Astrocyte (in vitro differentiated cells and primary cell): ENCODE data around the gene CASKIN2. TPM values are rescaled to one million over a fixed set of nuclear protein-coding genes. Genes with fewer than 3 reads are reported as not detected.

Experiments used
- DNase-seq: peaks from one replicate; pipeline ENCODE4 v3.0.0-alpha.2; 2010; ENCODE audit warnings: low read depth
- FAIRE-seq: peaks from 2 replicates; lab custom pipeline; 2011; peaks lifted over from hg19 to GRCh38; lab: Jason Lieb, UNC
- H2AFZ ChIP-seq: 2 replicates; pipeline ENCODE4 v1.6.0; 2012; ENCODE audit warnings: low read depth, low read length, inconsistent platforms
- H3K27ac ChIP-seq: 2 replicates; pipeline ENCODE4 v1.5.1; 2011; ENCODE audit warnings: low read depth, low read length, inconsistent platforms
- H3K27me3 ChIP-seq: 2 replicates; pipeline ENCODE4 v1.6.0; 2011; ENCODE audit warnings: low read length, inconsistent platforms; ENCODE audit not compliant: insufficient read depth
- H3K36me3 ChIP-seq: 2 replicates; pipeline ENCODE4 v1.5.1; 2011; ENCODE audit warnings: low read length, inconsistent platforms; ENCODE audit not compliant: insufficient read depth
- H3K4me1 ChIP-seq: 2 replicates; pipeline ENCODE4 v1.5.1; 2011; ENCODE audit warnings: low read length, inconsistent platforms; ENCODE audit not compliant: insufficient read depth
- H3K4me2 ChIP-seq: 2 replicates; pipeline ENCODE4 v1.6.0; 2012; ENCODE audit warnings: low read length, inconsistent platforms
- H3K4me3 ChIP-seq: 2 replicates; pipeline ENCODE4 v1.5.1; 2011; ENCODE audit warnings: low read depth, mild to moderate bottlenecking, low read length, inconsistent platforms; ENCODE audit not compliant: insufficient read depth
- H3K79me2 ChIP-seq: 2 replicates; pipeline ENCODE4 v1.6.0; 2012; ENCODE audit warnings: mild to moderate bottlenecking, low read length, inconsistent platforms; ENCODE audit not compliant: insufficient read depth
- H3K9ac ChIP-seq: 2 replicates; pipeline ENCODE4 v1.6.0; 2012; ENCODE audit warnings: mild to moderate bottlenecking, low read length, inconsistent platforms
- H3K9me3 ChIP-seq: 2 replicates; pipeline ENCODE4 v1.5.1; 2012; ENCODE audit warnings: low read depth, mild to moderate bottlenecking, low read length, inconsistent platforms; ENCODE audit not compliant: insufficient read depth
- H4K20me1 ChIP-seq: 2 replicates; pipeline ENCODE4 v1.6.0; 2012; ENCODE audit warnings: low read length, inconsistent platforms; ENCODE audit not compliant: insufficient read depth
- H3K27ac Mint-ChIP-seq: one replicate; pipeline ENCODE4 v1.8.0; 2021; ENCODE audit warnings: mild to moderate bottlenecking, mixed read lengths; ENCODE audit not compliant: unreplicated experiment
- H3K27me3 Mint-ChIP-seq: one replicate; pipeline ENCODE4 v1.8.0; 2021; ENCODE audit warnings: low read depth, mixed read lengths; ENCODE audit not compliant: unreplicated experiment
- H3K36me3 Mint-ChIP-seq: one replicate; pipeline ENCODE4 v1.8.0; 2021; ENCODE audit warnings: low read depth, mixed read lengths; ENCODE audit not compliant: unreplicated experiment
- H3K4me1 Mint-ChIP-seq: one replicate; pipeline ENCODE4 v1.8.0; 2021; ENCODE audit warnings: low read depth, mixed read lengths; ENCODE audit not compliant: unreplicated experiment
- H3K4me3 Mint-ChIP-seq: one replicate; pipeline ENCODE4 v1.8.0; 2021; ENCODE audit warnings: mild to moderate bottlenecking, moderate library complexity, mixed read lengths; ENCODE audit not compliant: unreplicated experiment
- H3K9me3 Mint-ChIP-seq: one replicate; pipeline ENCODE4 v1.8.0; 2021; ENCODE audit warnings: mild to moderate bottlenecking, mixed read lengths; ENCODE audit not compliant: unreplicated experiment
- EZH2 ChIP-seq: IDR thresholded peaks from 2 replicates; pipeline ENCODE4 v1.6.1; 2012; ENCODE audit warnings: mild to moderate bottlenecking, low read length, inconsistent platforms; ENCODE audit not compliant: insufficient read depth
- total RNA-seq: library from RNA; stranded (reverse); gene quantifications from 2 replicates; pipeline ENCODE4 v1.2.1, GENCODE V29; 2021
- TF ChIP-seq, protein P1 (sequence below): IDR thresholded peaks from 2 replicates; pipeline ENCODE4 v1.5.1; 2011; ENCODE audit warnings: low read depth, mild to moderate bottlenecking, inconsistent platforms, low read length, moderate library complexity; ENCODE audit not compliant: insufficient read depth

Gene CASKIN2
- total RNA-seq, 1 donor from 2014 or later, result 22.8 TPM

DNA sequence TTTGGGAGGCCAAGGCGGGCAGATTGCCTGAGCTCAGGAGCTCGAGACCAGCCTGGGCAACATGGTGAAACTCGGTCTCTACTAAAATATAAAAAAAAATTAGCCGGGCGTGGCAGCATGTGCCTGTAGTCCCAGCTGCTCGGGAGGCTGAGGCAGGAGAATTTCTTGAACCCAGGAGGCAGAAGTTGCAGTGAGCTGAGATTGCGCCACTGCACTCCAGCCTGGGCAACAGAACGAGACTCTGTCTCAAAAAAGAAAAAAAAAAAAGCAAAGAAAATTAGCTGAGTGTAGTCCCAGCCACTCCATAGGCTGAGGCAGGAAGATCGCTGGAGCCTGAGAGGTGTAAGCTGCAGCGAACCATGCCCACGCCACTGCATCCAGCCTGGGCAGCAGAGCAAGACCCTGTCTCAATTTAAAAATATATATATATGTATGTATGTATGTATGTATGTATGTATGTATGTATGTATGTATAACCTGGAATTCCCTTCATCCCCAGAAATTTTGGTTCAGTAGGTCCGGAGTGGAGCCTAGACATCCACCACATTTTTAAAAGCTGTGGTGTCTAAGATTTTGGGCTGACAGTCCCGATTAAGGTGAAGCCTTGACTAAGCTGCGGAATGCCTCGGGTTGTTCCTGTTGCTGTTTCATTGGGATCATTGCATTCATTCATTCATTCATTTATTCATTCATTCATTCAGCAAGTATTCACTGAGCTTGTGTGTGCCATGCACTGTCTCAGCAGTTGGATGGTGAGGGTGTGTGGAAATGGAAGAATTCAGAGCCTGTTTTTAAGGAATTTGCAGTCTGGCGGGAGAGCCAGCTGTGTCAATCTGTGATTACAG is 33.0 kb downstream of the CASKIN2 start:
- Histone ChIP-seq H3K4me3 (no peak overlapping the region), H2AFZ (no peak overlapping the region), H3K9ac (no peak overlapping the region), H3K36me3 (no peaks in the 10 kb centered on the region), H4K20me1 (peaks cover 44% of the 10 kb centered on the region), H3K4me2 (no peak overlapping the region), H3K4me1 (peaks cover 3% of the 10 kb centered on the region), H3K27ac (no peak overlapping the region), H3K79me2 (peaks cover 15% of the 10 kb centered on the region), H3K27me3 (no peaks in the 10 kb centered on the region), H3K9me3 (no peaks in the 10 kb centered on the region)
- DNase-seq, result no peak
- TF ChIP-seq EZH2, result no peak
- TF ChIP-seq, protein P1, sequence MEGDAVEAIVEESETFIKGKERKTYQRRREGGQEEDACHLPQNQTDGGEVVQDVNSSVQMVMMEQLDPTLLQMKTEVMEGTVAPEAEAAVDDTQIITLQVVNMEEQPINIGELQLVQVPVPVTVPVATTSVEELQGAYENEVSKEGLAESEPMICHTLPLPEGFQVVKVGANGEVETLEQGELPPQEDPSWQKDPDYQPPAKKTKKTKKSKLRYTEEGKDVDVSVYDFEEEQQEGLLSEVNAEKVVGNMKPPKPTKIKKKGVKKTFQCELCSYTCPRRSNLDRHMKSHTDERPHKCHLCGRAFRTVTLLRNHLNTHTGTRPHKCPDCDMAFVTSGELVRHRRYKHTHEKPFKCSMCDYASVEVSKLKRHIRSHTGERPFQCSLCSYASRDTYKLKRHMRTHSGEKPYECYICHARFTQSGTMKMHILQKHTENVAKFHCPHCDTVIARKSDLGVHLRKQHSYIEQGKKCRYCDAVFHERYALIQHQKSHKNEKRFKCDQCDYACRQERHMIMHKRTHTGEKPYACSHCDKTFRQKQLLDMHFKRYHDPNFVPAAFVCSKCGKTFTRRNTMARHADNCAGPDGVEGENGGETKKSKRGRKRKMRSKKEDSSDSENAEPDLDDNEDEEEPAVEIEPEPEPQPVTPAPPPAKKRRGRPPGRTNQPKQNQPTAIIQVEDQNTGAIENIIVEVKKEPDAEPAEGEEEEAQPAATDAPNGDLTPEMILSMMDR, result no peak
- H3K4me3 Mint-ChIP-seq, result no peak overlapping the region
- H3K36me3 Mint-ChIP-seq, result peaks cover 7% of the 10 kb centered on the region
- no peaks in the 10 kb centered on the region for H3K27me3 Mint-ChIP-seq
- H3K9me3 Mint-ChIP-seq, result no peaks in the 10 kb centered on the region
- H3K27ac Mint-ChIP-seq, result no peak overlapping the region
- no peak for FAIRE-seq
- H3K4me1 Mint-ChIP-seq, result peaks cover 12% of the 10 kb centered on the region

DNA sequence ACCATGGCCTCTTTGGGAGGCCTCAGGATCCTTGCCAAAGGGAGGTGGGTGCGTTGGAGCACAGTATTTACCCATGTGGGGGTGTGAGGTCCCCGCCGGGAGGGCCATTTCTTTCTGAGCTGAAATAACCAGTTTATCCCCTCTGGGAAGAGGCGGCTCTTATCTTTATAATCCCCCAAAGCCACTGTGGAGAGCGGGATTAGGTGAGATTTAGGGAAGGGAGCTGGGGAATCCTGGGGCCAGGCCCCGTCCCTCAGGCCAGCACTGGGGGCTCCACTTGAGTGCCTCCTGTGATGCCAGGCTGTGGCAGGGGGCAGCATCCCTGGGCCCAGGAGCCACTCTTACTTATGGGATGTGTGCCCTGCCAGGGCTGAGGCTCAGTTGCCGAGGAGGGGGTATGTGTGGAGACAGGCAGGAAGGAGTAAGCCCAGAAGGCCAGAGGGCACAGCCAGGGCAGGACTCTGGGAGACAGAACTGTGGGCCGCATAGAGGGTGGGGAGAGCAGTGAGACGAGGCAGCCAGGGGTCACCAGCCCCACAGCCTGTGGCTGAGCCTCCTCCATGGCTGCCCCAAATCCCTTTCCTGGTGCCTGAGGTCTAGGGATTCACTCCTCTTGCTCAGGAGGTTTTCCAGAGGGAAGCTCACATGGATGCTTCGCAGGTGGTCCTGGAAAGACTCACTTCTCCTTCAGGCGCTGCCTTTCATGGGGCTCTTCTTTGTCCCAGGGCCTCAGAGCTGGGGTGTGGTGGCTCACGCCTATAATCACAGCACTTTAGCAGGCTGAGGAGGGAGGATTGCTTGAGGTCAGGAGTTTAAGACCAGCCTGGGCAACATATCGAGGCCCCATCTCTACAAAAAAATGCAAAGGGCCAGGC is 33.9 kb downstream of the CASKIN2 start:
- H3K27me3 Mint-ChIP-seq, result no peaks in the 10 kb centered on the region
- no peaks in the 10 kb centered on the region for H3K9me3 ChIP-seq
- H3K36me3 Mint-ChIP-seq, result peaks cover 3% of the 10 kb centered on the region
- H4K20me1 ChIP-seq, result peaks cover 47% of the 10 kb centered on the region
- H3K27ac Mint-ChIP-seq, result no peak overlapping the region
- DNase-seq (no peak), FAIRE-seq (no peak)
- peaks cover 11% of the 10 kb centered on the region for H3K4me1 Mint-ChIP-seq
- H3K79me2 ChIP-seq, result peaks cover 15% of the 10 kb centered on the region
- H3K9ac ChIP-seq, result no peak overlapping the region
- H3K9me3 Mint-ChIP-seq, result no peaks in the 10 kb centered on the region
- no peaks in the 10 kb centered on the region for H3K36me3 ChIP-seq
- no peak overlapping the region for H3K4me3 ChIP-seq
- no peak overlapping the region for H2AFZ ChIP-seq
- peaks cover 7% of the 10 kb centered on the region for H3K4me1 ChIP-seq
- H3K4me3 Mint-ChIP-seq, result no peak overlapping the region
- TF ChIP-seq EZH2, result no peak
- TF ChIP-seq, protein P1, result no peak
- H3K4me2 ChIP-seq, result no peak overlapping the region
- H3K27ac ChIP-seq, result no peak overlapping the region
- no peaks in the 10 kb centered on the region for H3K27me3 ChIP-seq
